IMR-90 (cell line): Measurements from ENCODE around the gene GFAP. TPM values are rescaled to one million over a fixed set of nuclear protein-coding genes. Genes with fewer than 3 reads are reported as not detected.

Experiments used
- ATAC-seq: fragments of 200-7000 bp; cut with Tn5 transposase; 2 replicates; pipeline ENCODE4 v1.9.1; 2020; ENCODE audit warnings: low read depth, mild to moderate bottlenecking, moderate library complexity
- BruUV-seq: library from RNA; stranded (reverse); fragments of 400-500 nt; replicated peaks from 2 replicates; lab custom pipeline; 2021; lab: Mats Ljungman, UMichigan
- CTCF ChIA-PET: fragments of 300-600 bp; formaldehyde crosslinking; extraction: SDS; loops from one replicate; lab custom pipeline; 2021; ENCODE audit warnings: antibody characterized with exemption; lab: Yijun Ruan, JAX
- POLR2A ChIA-PET: fragments of 300-600 bp; sonication (Branson Sonifier 250); formaldehyde crosslinking; loops from one replicate; lab custom pipeline; 2022; ENCODE audit warnings: antibody characterized with exemption; ENCODE audit not compliant: unreplicated experiment; lab: Charles Lee
- DNase-seq: peaks from one replicate; pipeline ENCODE4 v3.0.0; 2013
- H2AFZ ChIP-seq: replicated peaks from 2 replicates; pipeline ENCODE3; 2013; ENCODE audit warnings: low read length, mild to moderate bottlenecking; ENCODE audit not compliant: poor library complexity
- H2AK5ac ChIP-seq: 2 replicates; pipeline ENCODE4 v1.6.1; 2013; ENCODE audit warnings: low read depth, low read length, inconsistent platforms
- H2AK9ac ChIP-seq: replicated peaks from 2 replicates; pipeline ENCODE3; 2013; ENCODE audit warnings: mild to moderate bottlenecking, low read depth, low read length, moderate library complexity; ENCODE audit not compliant: poor library complexity
- H2BK120ac ChIP-seq: 2 replicates; pipeline ENCODE4 v1.6.1; 2013; ENCODE audit warnings: low read depth, low read length, inconsistent platforms
- H2BK15ac ChIP-seq: 3 replicates; pipeline ENCODE4 v1.6.1; 2013; ENCODE audit warnings: low read depth, low read length, inconsistent platforms
- H2BK20ac ChIP-seq: 2 replicates; pipeline ENCODE4 v1.6.1; 2013; ENCODE audit warnings: low read depth, mild to moderate bottlenecking, inconsistent platforms, low read length, moderate library complexity
- H2BK5ac ChIP-seq: 2 replicates; pipeline ENCODE4 v1.6.1; 2013; ENCODE audit warnings: mild to moderate bottlenecking, low read depth, low read length, inconsistent platforms; ENCODE audit not compliant: poor library complexity, severe bottlenecking
- H3K14ac ChIP-seq: replicated peaks from 2 replicates; pipeline ENCODE4 v1.6.1; 2013; ENCODE audit warnings: low read depth, low read length, inconsistent platforms
- H3K18ac ChIP-seq: 2 replicates; pipeline ENCODE4 v1.6.1; 2013; ENCODE audit warnings: low read depth, low read length, control low read depth
- H3K23ac ChIP-seq: 2 replicates; pipeline ENCODE4 v1.6.1; 2013; ENCODE audit warnings: low read depth, low read length, inconsistent platforms
- H3K27ac ChIP-seq: 2 replicates; pipeline ENCODE4 v1.5.1; 2013; ENCODE audit warnings: mild to moderate bottlenecking, control low read depth, low read length; ENCODE audit not compliant: insufficient read depth
- H3K27me3 ChIP-seq: 2 replicates; pipeline ENCODE4 v1.6.1; 2013; ENCODE audit warnings: low read length; ENCODE audit not compliant: control insufficient read depth, insufficient read depth
- H3K36me3 ChIP-seq: 2 replicates; pipeline ENCODE4 v1.6.1; 2013; ENCODE audit warnings: low read length, mixed read lengths; ENCODE audit not compliant: control insufficient read depth, insufficient read depth
- H3K4ac ChIP-seq: 2 replicates; pipeline ENCODE4 v1.6.1; 2013; ENCODE audit warnings: low read depth, low read length, inconsistent platforms
- H3K4me1 ChIP-seq: 2 replicates; pipeline ENCODE4 v1.6.1; 2013; ENCODE audit warnings: low read length, mixed read lengths; ENCODE audit not compliant: control insufficient read depth, insufficient read depth
- H3K4me2 ChIP-seq: 2 replicates; pipeline ENCODE4 v1.6.1; 2013; ENCODE audit warnings: low read depth, mild to moderate bottlenecking, control low read depth, low read length, moderate library complexity
- H3K4me3 ChIP-seq: 2 replicates; pipeline ENCODE4 v1.5.1; 2013; ENCODE audit warnings: low read depth, mild to moderate bottlenecking, control low read depth, low read length, moderate library complexity; ENCODE audit not compliant: insufficient read depth
- H3K56ac ChIP-seq: 2 replicates; pipeline ENCODE4 v1.6.1; 2013; ENCODE audit warnings: low read length, inconsistent platforms; ENCODE audit not compliant: insufficient read depth; ENCODE audit errors: extremely low read depth
- H3K79me1 ChIP-seq, 2 experiments: 2 replicates each; pipeline ENCODE4 v1.6.1; 2013; ENCODE audit warnings: low read length in 2 of 2, inconsistent platforms in 1 of 2, low read depth in 1 of 2
- H3K9ac ChIP-seq: 2 replicates; pipeline ENCODE4 v1.6.1; 2013; ENCODE audit warnings: low read depth, low read length, control low read depth
- H3K9me1 ChIP-seq: 2 replicates; pipeline ENCODE4 v1.6.1; 2013; ENCODE audit warnings: low read length, inconsistent platforms; ENCODE audit not compliant: insufficient read depth
- H3K9me3 ChIP-seq: 2 replicates; pipeline ENCODE4 v1.6.1; 2013; ENCODE audit warnings: low read length; ENCODE audit not compliant: control insufficient read depth, insufficient read depth
- H4K20me1 ChIP-seq: 2 replicates; pipeline ENCODE4 v1.6.1; 2013; ENCODE audit warnings: low read length, inconsistent platforms; ENCODE audit not compliant: insufficient read depth
- H4K5ac ChIP-seq: 2 replicates; pipeline ENCODE4 v1.6.1; 2013; ENCODE audit warnings: mild to moderate bottlenecking, low read depth, low read length, control low read depth
- H4K8ac ChIP-seq, 2 experiments: 2 replicates each; pipeline ENCODE4 v1.6.1; 2013; ENCODE audit warnings: low read depth in 2 of 2, low read length in 2 of 2, control low read depth in 1 of 2, inconsistent platforms in 1 of 2
- H4K91ac ChIP-seq: 2 replicates; pipeline ENCODE4 v1.6.1; 2013; ENCODE audit warnings: low read depth, low read length, inconsistent platforms; ENCODE audit not compliant: insufficient read depth
- BHLHE40 ChIP-seq: fragments of 150-350 bp; IDR thresholded peaks from 2 replicates; pipeline ENCODE4 v1.6.1; 2016; ENCODE audit warnings: mild to moderate bottlenecking, low read depth, low read length
- CEBPB ChIP-seq: IDR thresholded peaks from 2 replicates; pipeline ENCODE4 v1.6.1; 2012; ENCODE audit warnings: low read depth, low read length, improper control_type of control experiment
- CHD1 ChIP-seq: IDR thresholded peaks from 2 replicates; pipeline ENCODE4 v1.6.1; 2012; ENCODE audit warnings: low read depth, low read length, improper control_type of control experiment
- ELK1 ChIP-seq: fragments of 150-350 bp; IDR thresholded peaks from 2 replicates; pipeline ENCODE4 v1.6.1; 2016; ENCODE audit warnings: low read depth, mild to moderate bottlenecking, low read length, moderate library complexity, borderline replicate concordance
- FOS ChIP-seq: fragments of 150-350 bp; IDR thresholded peaks from 2 replicates; pipeline ENCODE4 v1.6.1; 2016; ENCODE audit warnings: low read depth, low read length
- MAZ ChIP-seq: IDR thresholded peaks from 2 replicates; pipeline ENCODE4 v1.6.1; 2012; ENCODE audit warnings: low read depth, mild to moderate bottlenecking, low read length, improper control_type of control experiment, moderate library complexity, borderline replicate concordance
- MXI1 ChIP-seq: IDR thresholded peaks from 2 replicates; pipeline ENCODE4 v1.6.1; 2012; ENCODE audit warnings: low read depth, mild to moderate bottlenecking, low read length, moderate library complexity, borderline replicate concordance
- NFE2L2 ChIP-seq: fragments of 150-350 bp; IDR thresholded peaks from 2 replicates; pipeline ENCODE4 v1.6.1; 2016; ENCODE audit warnings: low read depth, mild to moderate bottlenecking, low read length
- POLR2A ChIP-seq: IDR thresholded peaks from 2 replicates; pipeline ENCODE4 v1.6.1; 2012; ENCODE audit warnings: mild to moderate bottlenecking, low read depth, low read length
- RCOR1 ChIP-seq: IDR thresholded peaks from 2 replicates; pipeline ENCODE4 v1.6.1; 2012; ENCODE audit warnings: mild to moderate bottlenecking, low read length, improper control_type of control experiment; ENCODE audit not compliant: insufficient replicate concordance
- RFX5 ChIP-seq: IDR thresholded peaks from 2 replicates; pipeline ENCODE4 v1.8.0; 2012; ENCODE audit warnings: low read depth, mild to moderate bottlenecking, low read length, moderate library complexity
- SMC3 ChIP-seq: fragments of 150-350 bp; IDR thresholded peaks from 2 replicates; pipeline ENCODE4 v1.6.1; 2016; ENCODE audit warnings: low read depth, mild to moderate bottlenecking, antibody characterized with exemption, low read length, moderate library complexity
- WGBS, 2 experiments: methylation state at CpG; one replicate each; pipeline versions ENCODE4 v1.1.5 to v1.1.7; 2013; ENCODE audit warnings: missing lambda C conversion rate in 2 of 2; ENCODE audit not compliant: insufficient read length in 1 of 2; ENCODE audit errors: extremely low coverage in 2 of 2; 5-methylcytosine and 5-hydroxymethylcytosine counted together
- dilution Hi-C: fragments of 300-500 bp; cut with HindIII; formaldehyde crosslinking; loops from one replicate; pipeline ENCODE4 v1.14.3; 2018; ENCODE audit warnings: low sequenced_read_pairs; ENCODE audit not compliant: unreplicated experiment
- in situ Hi-C: fragments of 300-500 bp; cut with MboI; formaldehyde crosslinking; loops from 3 replicates; pipeline ENCODE4 v1.14.3; 2019; ENCODE audit warnings: low sequenced_read_pairs, inconsistent platforms, mixed read lengths
- intact Hi-C: fragments of 100-400 bp; cut with micrococcal nuclease; formaldehyde crosslinking; loops from 2 replicates; pipeline ENCODE4 v1.10.0; 2022
- polyA plus RNA-seq, 3 experiments: library from polyadenylated mRNA; depleted of rRNA; stranded (reverse); fragments of >200 nt; gene quantifications; 2 replicates each; pipeline ENCODE4 v1.2.3, GENCODE V29; 2012; ENCODE audit warnings: low replicate concordance in 1 of 3
- total RNA-seq: library from RNA; depleted of rRNA; stranded (reverse); fragments of >200 nt; gene quantifications from 2 replicates; pipeline ENCODE4 v1.2.3, GENCODE V29; 2012
- TF ChIP-seq, protein P1 (sequence below): fragments of 150-350 bp; IDR thresholded peaks from 2 replicates; pipeline ENCODE4 v1.6.1; 2017; ENCODE audit warnings: mild to moderate bottlenecking, antibody characterized with exemption, low read length, low read depth
- TF ChIP-seq, protein P2 (sequence below): conservative IDR thresholded peaks from 2 replicates; pipeline ENCODE4 v1.5.1; 2012; ENCODE audit warnings: mild to moderate bottlenecking, low read depth, low read length, improper control_type of control experiment

GFAP gene
- total and polyA plus RNA-seq, 2 of the 4 experiments (the other 2 are of a cell fraction): 0.18 to 0.19 TPM

DNA sequence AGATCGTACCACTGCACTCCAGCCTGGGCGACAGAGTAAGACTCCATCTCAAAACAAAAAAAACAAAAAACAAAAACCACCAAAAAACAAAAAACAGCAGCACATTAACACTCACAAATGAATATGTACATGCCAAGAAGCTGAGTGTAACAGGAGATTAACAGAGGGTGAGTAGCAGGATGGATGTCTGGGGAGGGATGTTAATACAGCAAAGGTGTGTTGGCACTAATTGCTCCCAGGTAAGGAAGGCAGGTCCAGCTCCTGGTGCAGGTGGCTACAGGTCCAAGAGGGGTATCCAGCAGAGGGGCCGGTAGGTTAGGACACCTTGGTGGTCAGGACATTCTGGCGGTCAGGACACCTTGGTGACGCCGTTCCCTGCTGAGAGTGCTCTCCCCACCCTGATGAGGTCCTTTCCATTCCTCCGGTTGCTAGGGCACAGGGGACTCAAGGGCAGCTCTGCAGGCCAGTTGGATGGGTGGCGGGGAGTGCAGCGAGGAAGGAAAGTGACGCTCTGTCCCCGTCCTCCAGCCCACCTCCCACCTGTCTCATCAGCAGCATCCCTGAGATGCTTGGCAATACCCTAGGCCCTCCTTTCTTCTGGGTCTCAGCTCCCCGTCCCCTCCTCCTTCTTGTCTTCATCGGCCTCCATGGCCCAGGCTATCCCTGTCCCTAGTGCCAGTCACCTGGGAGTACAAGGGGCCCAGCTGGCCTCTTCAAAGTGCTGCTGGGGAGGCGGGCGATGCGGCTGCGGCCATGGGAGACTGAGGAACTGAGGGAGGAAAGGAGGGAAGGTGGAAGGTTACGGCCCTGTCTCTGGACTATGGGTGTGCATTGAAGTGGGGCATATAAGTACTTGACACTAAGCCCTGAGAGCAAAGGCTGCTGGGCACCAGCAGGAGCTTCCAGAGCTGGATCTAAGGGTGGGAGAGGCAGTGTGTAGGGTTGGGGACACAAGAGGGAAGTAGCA is 10.7 kb upstream of the GFAP start:
- CTCF ChIA-PET: no interaction called here
- no peak overlapping the region for H3K18ac ChIP-seq
- no peak overlapping the region for H3K4me3 ChIP-seq
- no peak overlapping the region for H2BK20ac ChIP-seq
- dilution Hi-C loops: no loop called here
- intact Hi-C loops: no loop called here
- no peak overlapping the region for H4K91ac ChIP-seq
- WGBS, 2 experiments: 73% methylated on average over 2 of the region's 18 CpGs; no CpG with 5 or more reads in 1 of the 2 experiments
- H3K4me1 ChIP-seq: no peaks in the 10 kb centered on the region
- no peak overlapping the region for H3K27ac ChIP-seq
- H3K27me3 ChIP-seq: peaks cover under 1% of the 10 kb centered on the region; the same call in 1 of the 2 replicates
- H3K9ac ChIP-seq: no peak overlapping the region
- H3K14ac ChIP-seq: no peak overlapping the region
- no peak overlapping the region for H2BK5ac ChIP-seq
- POLR2A ChIA-PET: no interaction called here
- H3K4me2 ChIP-seq: no peak overlapping the region
- peaks cover 10% of the 10 kb centered on the region for H3K36me3 ChIP-seq
- H4K20me1 ChIP-seq: no peaks in the 10 kb centered on the region
- no peak overlapping the region for H4K5ac ChIP-seq
- H2AK5ac ChIP-seq: no peak overlapping the region
- no TSS peak for BruUV-seq
- in situ Hi-C loops: no loop called here
- H3K4ac ChIP-seq: no peak overlapping the region
- no peaks in the 10 kb centered on the region for H3K9me3 ChIP-seq
- H3K23ac ChIP-seq: no peak overlapping the region
- ATAC-seq: no peak
- no peak overlapping the region for H4K8ac ChIP-seq
- no peak overlapping the region for H2BK120ac ChIP-seq
- H2BK15ac ChIP-seq: no peak overlapping the region
- no peak overlapping the region for H2AK9ac ChIP-seq
- no peak overlapping the region for H3K56ac ChIP-seq
- peaks cover 3% of the 10 kb centered on the region in 2 experiments; a peak in 2 of 4 replicates for H3K79me1 ChIP-seq
- no peak overlapping the region for H2AFZ ChIP-seq
- no peaks in the 10 kb centered on the region for H3K9me1 ChIP-seq
- DNase-seq: no peak
- TF ChIP-seq, protein P1, sequence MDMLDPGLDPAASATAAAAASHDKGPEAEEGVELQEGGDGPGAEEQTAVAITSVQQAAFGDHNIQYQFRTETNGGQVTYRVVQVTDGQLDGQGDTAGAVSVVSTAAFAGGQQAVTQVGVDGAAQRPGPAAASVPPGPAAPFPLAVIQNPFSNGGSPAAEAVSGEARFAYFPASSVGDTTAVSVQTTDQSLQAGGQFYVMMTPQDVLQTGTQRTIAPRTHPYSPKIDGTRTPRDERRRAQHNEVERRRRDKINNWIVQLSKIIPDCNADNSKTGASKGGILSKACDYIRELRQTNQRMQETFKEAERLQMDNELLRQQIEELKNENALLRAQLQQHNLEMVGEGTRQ: no peak
- no peak for TF ChIP-seq FOS
- no peak for TF ChIP-seq CHD1
- no peak for TF ChIP-seq POLR2A
- TF ChIP-seq RCOR1: no peak
- TF ChIP-seq NFE2L2: no peak
- TF ChIP-seq MXI1: no peak
- TF ChIP-seq SMC3: no peak
- TF ChIP-seq RFX5: no peak
- TF ChIP-seq BHLHE40: no peak
- no peak for TF ChIP-seq MAZ
- no peak for TF ChIP-seq ELK1
- TF ChIP-seq CEBPB: no peak
- TF ChIP-seq, protein P2, sequence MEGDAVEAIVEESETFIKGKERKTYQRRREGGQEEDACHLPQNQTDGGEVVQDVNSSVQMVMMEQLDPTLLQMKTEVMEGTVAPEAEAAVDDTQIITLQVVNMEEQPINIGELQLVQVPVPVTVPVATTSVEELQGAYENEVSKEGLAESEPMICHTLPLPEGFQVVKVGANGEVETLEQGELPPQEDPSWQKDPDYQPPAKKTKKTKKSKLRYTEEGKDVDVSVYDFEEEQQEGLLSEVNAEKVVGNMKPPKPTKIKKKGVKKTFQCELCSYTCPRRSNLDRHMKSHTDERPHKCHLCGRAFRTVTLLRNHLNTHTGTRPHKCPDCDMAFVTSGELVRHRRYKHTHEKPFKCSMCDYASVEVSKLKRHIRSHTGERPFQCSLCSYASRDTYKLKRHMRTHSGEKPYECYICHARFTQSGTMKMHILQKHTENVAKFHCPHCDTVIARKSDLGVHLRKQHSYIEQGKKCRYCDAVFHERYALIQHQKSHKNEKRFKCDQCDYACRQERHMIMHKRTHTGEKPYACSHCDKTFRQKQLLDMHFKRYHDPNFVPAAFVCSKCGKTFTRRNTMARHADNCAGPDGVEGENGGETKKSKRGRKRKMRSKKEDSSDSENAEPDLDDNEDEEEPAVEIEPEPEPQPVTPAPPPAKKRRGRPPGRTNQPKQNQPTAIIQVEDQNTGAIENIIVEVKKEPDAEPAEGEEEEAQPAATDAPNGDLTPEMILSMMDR: no peak
